GM06990 (cell line): ENCODE measurements around the gene RNF149.
"Not testable (repeated sequence)": the region's sequence is repeated elsewhere in the genome, so short reads cannot be mapped to it uniquely, and the experiment has no call there.

ENCODE experiments used
- DNase-seq: peaks from one replicate; pipeline ENCODE4 v3.0.0-alpha.2; 2011; ENCODE audit not compliant: insufficient read length; ENCODE audit errors: extremely low read depth
- H3K27me3 ChIP-seq: replicated peaks from 2 replicates; pipeline ENCODE4 v1.6.0; 2011; ENCODE audit warnings: low read length; ENCODE audit not compliant: control insufficient read depth, insufficient read depth
- H3K36me3 ChIP-seq: 2 replicates; pipeline ENCODE4 v1.5.1; 2011; ENCODE audit warnings: low read length; ENCODE audit not compliant: control insufficient read depth, insufficient read depth
- H3K4me3 ChIP-seq: replicated peaks from 2 replicates; pipeline ENCODE4 v1.5.1; 2011; ENCODE audit warnings: low read depth, mild to moderate bottlenecking, control low read depth, low read length
- CTCF ChIP-seq: IDR thresholded peaks from 2 replicates; pipeline ENCODE4 v1.5.1; 2011; ENCODE audit warnings: low read length, control low read depth, mild to moderate bottlenecking, inconsistent platforms; ENCODE audit not compliant: insufficient read depth, poor library complexity, severe bottlenecking

RNF149 gene

GRCh38 chr2:101241158-101241557, 67.3 kb downstream of the RNF149 start:
- no peaks in the 10 kb centered on the region for H3K27me3 ChIP-seq
- TF ChIP-seq CTCF: no peak

DNA sequence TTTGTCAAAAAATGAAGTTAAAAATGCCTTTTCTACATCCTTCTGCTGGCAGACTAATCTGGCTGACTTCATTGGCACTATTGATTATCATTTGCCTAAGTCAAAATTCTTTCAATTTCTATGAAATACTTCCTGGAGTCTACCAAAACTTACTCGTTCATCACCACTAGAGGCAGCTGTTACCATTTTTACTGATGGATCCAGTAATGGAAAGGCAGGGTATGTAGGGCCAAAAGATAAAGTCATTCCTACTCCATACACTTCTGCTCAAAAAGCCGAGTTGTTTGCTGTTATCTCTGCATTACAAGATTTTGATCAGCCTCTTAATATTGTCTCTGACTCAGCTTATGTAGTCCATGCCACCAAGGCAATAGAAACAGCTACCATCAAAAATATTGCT, 67.8 kb downstream of the RNF149 start:
- not testable (repeated sequence) for H3K27me3 ChIP-seq, DNase-seq, H3K36me3 ChIP-seq, H3K4me3 ChIP-seq
- peak; percentile 59 for TF ChIP-seq CTCF

More at GRCh38 chr2:101241158-101241557, 67.3 kb downstream of the RNF149 start:
- Histone ChIP-seq H3K36me3 (no peaks in the 10 kb centered on the region), H3K4me3 (no peak overlapping the region)
- no peak for DNase-seq

GRCh38 chr2:101239760-101240118, 68.8 kb downstream of the RNF149 start:
- not testable (repeated sequence) for DNase-seq, H3K4me3 ChIP-seq, H3K36me3 ChIP-seq, H3K27me3 ChIP-seq

- Histone ChIP-seq H3K27me3 (no peaks in the 10 kb centered on the region), H3K4me3 (no peak overlapping the region), H3K36me3 (no peaks in the 10 kb centered on the region)
- no peak for TF ChIP-seq CTCF
- DNase-seq: no peak
These were observed 69.4 kb downstream of the RNF149 start for GRCh38 chr2:101238930-101239759.

DNA sequence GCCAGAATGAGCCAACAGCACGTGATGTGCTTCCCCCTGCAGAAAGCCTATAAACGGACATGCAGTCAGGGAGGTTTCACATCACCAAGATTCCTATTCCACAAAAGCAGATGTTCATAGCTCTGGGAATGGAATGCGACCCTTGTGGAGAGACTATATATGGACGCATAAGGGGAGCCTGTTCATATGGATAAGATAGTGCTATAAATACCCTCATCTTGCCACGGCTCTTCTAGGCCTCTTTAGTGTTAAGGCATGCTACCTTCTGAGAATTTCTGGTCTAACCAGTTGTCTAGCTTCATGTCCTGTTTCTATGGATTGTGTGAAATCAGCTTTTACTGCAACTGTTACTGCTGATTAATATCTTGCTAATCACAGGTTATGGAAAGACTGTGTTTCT, 70.6 kb downstream of the RNF149 start:
- not testable (repeated sequence) for H3K27me3 ChIP-seq, H3K36me3 ChIP-seq, H3K4me3 ChIP-seq, DNase-seq

GRCh38 chr2:101235956-101236355, 72.5 kb downstream of the RNF149 start:
- not testable (repeated sequence) for H3K4me3 ChIP-seq, H3K36me3 ChIP-seq, DNase-seq, H3K27me3 ChIP-seq

GRCh38 chr2:101234169-101234938, 74.1 kb downstream of the RNF149 start:
- no peaks in the 10 kb centered on the region for H3K36me3 ChIP-seq
- TF ChIP-seq CTCF: no peak
- H3K27me3 ChIP-seq: no peaks in the 10 kb centered on the region
- no peak for DNase-seq
- no peak overlapping the region for H3K4me3 ChIP-seq
